Amniotic stem cell (primary cell): ENCODE data around the gene OPN1SW.

Source experiments
- DNase-seq: peaks from one replicate; lab custom pipeline; 2025; lab: John Stamatoyannopoulos, UW

The OPN1SW gene

DNA sequence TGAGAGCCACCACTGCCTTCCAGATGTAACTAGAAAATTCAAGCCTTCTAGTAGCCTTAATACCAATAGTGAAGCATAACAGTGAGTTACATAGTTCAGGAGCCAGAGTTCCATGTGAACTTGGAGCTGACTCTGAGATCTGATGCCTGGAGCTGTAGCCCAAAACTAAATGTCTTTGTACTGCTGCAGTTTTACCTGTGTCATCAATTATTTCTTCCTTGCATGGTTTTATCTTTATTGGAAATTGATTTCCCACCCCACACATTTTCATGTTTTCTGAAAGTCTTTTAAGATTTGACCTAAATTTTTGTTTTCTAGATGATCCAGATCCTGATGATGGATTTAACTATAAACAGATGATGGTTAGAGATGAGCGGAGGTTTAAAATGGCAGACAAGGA, 17.0 kb downstream of the OPN1SW start:
- no peak for DNase-seq

DNA sequence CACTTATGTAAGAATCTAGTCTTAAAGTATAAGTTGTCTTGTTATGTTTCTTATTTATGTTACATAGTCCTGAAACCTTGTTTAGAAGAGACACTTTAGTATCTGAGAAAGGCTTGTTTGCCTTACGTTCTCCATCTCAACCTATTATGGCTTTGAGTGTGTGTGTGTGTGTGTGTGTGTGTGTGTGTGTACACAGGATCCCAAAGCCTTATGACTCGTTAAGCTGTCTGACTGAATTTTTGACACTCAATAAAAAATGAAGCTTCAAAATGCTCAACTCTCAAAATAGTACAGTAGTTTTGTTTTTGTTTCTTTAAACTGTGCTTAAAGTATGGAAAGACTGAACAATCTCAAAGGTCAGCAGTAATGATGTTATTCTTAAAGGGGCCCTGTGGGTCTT, 18.4 kb downstream of the OPN1SW start:
- DNase-seq, result no peak

DNA sequence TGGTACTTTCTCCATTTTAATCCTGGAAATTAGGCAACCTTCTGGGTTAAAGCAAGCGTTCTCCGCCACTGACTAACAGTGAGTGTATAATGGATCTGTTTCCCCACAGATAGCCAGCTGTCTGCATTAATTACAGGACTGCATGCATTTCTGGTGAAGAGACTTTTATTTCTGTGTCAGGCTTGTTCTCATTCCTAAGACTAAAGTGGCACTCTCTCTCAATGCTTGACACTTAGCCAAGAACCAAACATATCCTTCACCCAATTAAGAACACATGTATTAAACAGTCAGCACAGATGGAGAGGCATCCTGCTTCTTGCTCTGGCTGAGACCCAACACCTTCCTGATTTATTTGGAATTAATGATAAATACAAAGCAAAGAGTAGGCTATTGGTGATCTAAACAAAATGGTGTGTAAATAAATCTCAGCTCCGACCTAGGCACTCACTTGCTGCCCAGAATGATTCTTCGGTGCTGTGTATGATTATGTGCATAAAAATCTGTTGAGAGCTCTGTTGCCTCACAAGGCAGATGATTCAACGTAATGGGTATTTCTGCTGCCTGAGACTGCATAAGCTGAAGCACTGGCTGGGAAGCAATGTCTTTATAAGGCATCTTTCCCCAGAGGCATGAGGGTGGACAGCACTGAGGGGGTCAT, 19.6 kb downstream of the OPN1SW start:
- peak; percentile 91 for DNase-seq

DNA sequence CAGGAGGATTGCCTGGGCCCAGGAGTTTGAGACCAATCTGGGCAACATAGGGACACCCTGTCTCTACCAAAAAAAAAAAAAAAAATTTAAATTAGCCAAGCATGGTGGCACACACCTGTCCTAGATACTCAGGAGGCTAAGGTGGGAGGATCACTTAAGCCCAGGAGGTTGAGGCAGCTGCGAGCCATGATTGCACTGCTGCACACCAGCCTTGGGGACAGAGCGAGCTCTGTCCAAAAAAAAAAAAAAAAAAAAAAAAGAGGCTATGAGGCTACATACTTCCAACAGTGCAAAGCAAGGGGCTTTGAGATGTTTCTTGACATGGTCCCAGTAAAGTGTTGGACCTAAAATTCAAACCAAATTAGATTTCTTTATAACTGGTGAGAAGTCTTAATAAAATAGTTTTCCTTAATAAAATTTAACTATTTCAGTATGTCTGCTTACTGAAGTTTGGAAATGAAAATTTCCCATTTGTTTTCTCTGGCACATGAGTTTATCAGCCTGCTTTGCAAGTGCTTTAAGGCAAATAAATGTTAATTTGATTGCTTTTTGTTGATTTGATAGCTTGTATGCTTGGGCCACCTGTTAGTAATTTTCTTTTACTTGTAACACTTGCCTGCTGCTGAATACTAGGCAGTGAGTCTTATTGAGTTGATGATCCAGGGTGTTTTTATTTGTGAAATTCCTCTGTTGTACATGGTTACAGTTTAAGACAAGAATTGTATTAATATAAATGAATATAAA, 20.3 kb downstream of the OPN1SW start:
- no peak for DNase-seq

DNA sequence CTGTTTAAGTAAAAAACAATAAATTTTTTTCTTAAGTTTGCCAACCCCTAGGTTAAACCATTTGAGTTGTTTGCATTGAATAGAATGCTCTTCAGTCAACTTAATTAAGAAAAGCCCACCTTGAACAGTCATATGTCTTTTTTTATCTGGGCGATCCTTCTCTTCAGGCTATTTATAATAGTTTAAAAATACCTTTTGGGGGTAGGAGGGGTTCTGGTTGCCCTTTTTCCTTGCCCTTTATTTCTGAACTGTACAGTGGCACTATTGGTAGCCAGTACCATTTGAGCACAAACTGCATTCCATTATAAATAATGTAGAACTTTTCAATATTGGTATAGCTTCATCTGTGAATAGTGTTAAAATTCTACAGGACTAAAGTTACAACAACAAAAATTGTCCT, 23.3 kb downstream of the OPN1SW start:
- no peak for DNase-seq

DNA sequence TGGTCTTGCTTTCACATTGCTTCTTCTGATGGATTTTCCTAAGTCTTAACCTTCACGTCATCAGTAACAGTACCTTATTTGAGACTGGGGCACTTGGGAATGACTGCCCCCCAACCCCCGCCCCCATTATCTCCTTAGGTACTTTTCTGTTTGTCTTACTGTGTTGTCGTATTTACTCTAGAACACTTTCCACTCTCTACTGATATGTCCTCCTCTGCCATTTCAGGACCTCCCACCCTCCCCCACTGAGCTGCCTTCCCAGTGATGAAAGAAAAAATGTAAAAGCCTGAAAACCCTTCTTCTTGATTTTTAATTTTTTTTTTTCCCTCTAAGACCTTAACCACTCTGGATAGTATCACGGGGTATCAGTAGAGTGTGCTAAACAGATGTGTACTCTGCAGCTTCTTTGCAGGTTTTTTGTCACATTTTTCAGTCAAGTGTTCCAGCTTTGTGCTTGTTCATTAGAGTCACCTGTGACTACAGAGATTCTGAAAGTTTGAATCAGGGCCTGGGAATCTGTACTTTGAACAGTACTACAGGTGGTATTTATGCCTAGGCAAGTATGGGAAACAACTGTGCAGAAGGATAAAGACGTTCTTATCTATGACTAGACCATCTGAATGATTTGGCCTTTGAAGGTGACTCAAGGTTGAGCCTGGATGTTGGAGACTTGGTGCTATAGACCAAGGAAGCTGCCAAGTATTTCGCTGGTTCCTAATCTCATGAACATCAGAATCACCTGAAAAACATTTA, 28.1 kb downstream of the OPN1SW start:
- no peak for DNase-seq

DNA sequence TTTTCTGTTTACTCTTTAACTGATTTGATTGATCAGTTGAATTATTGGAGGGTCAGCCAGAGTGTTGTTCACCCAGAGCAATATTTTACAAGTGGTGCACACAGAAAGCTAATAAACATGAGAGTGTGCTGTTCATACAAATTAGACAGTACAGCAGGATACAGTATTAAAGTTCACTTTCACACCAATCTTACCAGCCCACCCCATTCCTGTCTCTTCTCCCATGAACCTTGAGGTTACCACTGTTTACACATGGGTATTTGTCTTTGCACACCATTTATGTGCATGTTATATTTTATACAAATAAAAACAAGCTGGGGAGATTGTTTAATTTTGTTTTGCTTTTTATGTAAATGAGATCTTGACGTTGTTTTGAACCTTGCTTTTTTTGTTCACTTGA, 29.9 kb downstream of the OPN1SW start:
- DNase-seq, result no peak

DNA sequence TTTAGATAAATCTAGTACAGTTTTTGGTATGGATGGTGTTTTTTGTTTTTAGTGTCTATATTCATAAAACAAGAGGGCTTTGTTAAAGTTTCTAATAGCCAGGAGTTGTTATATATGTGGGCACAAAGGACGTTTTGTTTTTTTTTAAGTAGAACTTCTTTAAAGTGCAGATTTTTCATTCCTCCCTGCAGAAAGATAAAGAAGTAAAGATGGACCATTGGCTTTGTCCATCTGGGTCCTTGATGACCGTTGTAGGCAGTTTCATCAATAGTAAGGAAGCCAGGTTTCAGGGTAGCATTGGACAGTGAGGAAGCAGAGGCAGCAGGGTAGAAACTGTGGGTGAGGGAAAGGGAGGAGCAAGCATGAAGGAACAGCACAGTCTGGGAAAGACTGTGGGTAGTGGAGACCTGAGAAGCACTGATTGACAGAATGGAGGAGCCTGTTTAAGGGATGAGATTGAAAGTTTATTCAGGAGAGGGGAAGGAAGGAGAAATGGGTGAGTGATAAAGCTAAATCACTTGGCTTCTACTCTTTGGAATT, 31.2 kb downstream of the OPN1SW start:
- DNase-seq, result no peak

DNA sequence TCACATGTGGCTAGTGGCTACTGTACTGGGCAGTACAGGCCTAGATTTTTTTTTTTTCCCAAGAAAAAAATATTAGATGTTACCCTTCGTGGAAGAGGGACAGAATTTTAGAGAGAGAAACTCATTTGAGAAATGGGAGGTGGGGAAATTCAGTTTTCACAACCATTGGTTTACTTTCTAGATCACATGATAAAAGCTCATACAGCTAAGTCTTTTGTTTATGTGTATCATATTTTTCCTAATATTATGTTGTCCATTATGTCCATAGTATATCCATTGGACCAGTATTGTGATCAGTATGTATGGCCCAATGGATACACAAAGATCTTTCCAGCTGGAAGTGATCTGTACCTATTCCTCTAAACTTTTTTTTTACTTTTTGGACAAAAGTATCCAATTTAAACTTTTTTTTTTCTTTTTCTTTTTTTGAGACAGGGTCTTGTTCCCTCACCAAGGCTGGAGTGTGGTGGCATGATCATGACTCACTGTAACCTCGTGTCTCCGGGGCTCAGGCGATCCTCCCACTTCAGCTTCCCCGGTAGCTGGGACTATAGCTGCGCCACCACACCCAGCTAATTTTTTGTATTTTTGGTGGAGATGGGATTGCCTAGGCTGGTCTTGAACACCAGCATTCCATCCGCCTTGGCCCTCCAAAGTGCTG, 32.4 kb downstream of the OPN1SW start:
- DNase-seq, result no peak

DNA sequence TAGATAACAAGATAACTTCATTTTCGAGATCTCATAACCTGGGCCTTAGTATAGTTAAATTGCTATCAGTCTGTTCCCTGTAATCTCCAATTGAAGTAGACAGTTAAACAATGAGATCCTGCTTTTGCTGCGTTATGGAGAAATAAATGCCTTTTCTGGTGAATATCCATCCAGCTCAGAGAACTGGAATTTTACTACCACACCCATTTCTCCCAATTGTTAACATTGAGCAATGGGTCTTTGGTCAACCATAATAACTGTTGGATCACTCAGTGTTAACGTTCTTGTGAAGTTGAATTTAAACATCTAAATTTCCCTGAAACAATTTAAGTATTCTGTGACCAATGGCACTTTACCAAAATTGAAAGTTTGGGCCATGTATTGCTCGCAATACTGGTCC, 33.4 kb downstream of the OPN1SW start:
- peak; percentile 23 for DNase-seq

DNA sequence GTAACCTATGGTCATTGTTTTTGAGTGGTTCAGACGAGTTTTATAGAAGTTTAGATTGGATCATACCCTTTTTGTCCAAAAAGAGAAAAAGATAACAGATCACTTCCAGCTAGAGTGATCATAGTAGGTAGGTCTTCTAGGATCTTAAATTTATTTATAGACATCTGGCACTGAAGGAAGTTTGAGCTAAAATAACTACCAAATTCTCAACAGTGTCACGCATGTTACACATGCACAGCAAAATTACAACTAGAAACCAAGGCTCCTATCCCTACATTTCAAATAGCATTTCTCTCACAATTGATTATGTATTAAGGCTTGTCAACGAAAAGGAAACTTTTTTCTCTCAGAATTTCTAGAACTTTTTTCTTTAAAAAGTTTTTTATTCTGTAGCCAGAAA, 34.1 kb downstream of the OPN1SW start:
- DNase-seq, result no peak

DNA sequence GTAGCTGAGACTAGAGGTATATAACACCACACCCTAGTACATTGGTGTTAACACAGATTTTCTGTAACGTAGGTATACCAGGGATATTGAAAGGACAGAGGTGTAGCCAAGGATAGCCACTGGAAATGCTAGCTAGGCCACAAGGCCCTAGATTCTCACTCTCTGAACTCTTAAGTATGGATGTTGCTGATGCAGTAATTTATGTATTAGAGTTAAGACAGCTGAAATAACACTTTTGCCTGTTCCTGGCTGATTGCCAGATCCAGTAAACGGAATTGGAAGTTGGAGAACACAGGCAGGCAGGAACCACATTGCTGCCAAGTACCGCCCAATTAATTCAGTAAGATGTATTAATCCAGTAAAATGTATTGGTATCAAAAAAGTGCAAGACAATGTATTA, 34.6 kb downstream of the OPN1SW start:
- no peak for DNase-seq

DNA sequence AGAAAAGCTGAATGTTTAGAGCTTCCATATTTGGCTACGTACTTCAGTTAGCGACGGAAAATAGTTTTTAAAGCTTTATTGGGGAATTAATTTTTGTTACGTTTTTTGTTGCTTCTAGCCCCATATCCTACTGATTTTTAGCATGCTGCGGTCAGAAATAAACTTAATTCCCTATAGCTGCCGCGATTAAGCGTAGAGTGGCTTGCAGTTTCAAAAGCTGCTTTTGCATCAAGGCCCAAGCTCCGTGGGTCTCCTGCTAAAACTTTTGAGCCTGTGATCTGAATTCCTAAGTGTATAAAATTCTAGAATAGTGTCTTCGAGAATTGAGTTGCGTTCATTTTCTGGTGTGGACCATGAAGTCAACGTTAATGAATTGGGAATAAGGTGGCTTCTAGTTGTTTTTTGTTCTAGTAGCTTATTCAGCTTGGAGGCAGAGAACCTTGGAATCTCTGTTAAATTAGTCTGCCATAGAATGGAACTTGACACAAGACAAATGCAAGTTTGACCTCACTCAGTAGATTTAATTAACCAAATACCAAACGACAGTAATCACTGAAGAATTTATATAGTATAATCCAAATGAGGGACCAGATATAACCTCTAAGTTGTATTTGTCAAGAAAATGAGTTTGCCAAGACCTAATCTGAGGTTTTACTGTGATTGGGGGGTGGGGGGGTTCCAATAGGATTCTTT, 35.5 kb downstream of the OPN1SW start:
- no peak for DNase-seq

DNA sequence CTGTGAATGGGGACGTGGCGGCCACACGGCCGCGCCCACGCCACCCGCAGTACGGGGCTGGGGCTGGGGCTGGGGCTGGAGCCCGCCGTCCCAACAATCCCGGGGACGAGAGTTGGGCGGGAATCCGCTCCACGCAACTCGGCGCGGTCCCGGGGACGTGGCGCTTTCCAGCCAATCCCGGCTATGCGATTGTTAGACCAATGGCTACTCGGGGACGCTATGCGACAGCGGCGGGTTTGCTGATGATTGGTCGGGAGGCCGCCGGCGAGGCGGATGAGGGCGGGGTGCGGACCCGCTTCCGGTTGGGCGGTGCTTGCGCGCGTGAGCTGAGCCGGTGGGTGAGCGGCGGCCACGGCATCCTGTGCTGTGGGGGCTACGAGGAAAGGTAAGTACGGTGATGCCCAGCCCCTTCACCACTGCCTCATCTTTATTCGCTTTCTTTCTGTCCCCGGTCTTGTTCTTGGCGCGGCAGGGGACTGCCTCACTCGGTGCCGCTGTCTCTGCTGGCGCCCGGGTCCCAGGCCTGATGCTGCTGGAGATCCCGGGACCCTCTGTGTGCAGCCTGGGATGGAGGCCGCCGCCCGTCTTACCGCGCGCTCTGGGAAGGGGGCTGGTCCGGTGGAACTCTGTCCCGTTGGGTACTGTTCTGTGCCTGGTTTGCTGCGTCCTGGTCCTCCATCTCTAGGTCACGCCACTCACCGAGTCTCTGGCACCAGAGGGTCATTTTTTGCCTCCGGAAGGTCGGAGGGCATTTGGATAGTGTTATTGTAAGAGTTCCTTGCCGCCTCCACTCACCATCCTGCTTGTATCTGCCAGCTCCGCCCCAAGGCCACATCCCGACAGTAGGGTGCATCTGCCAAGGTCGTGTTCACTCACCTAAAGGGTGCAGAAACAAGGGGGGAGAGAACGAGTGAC, 36.3 kb downstream of the OPN1SW start, which contains the start of gene CALU:
TSS of gene CALU (plus strand) at position 312 of the 915 bp plus-strand sequence. CDS start 9,225 bp downstream, outside the sequence.
- peak; percentile 96 for DNase-seq

DNA sequence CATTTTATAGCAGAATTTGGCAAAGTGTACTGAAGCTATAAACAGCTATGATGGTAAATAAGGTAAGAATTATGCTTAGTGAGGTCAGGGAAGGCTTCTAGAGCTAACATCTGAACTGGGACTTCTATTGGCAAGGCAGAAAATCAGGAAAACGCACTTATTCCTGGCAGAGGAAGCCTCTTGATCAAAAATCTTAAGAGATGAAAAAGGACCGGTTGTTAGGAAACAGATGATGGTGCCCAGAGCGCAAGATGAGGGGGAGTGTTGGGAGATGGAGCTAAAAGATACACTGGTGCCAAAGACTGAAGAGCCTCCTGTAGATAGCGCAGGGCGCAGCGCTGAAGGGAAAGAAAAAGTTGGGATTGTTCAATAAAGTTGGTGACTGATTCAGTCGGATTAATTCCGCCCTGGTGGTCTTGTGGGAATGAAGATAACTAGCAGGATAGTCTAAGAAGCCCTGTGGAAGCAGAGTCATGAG, 37.0 kb downstream of the OPN1SW start:
- no peak for DNase-seq

DNA sequence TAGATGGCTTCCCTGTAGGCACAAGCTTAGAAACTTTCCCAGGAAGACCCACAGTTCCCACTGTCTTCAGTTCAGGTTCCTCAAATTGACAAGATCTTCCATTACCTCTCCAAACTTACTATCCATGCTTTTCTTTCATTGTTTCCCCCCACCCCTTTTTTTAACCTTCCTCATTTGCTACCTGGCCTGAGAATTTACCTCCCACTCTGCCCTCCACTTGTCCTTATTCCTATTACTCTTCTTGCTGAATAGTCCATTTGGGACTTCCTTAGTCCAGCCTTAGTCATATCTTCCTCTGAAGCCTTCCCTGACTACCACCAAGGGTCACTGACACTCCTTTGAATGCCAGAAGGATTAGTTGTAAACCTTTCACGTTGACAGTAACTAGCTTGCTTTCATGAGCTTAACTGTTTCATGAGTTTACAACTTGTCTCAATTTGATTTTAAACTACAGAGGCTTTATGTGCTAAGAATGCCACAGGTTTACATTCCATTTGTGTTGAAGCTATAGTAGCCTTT, 37.7 kb downstream of the OPN1SW start:
- DNase-seq, result peak; percentile 46

DNA sequence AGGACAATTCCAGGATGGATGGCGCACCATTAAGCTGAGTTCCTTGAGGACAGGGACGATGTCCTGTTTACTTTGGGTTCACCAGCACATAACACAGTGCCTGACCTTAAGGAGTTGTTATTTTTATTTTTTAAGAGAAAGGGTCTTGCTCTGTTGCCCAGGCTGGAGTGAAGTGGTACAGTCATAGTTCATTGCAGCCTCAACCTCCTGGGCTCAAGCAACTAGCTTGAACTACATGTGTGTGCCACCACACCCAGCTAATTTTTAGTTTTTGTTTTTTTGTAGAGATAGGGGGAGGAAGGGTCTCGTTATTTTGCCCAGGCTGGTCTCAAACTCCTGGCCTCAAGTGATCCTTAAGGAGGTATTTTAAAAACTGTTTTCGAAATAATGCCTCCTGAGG, 38.2 kb downstream of the OPN1SW start:
- no peak for DNase-seq

DNA sequence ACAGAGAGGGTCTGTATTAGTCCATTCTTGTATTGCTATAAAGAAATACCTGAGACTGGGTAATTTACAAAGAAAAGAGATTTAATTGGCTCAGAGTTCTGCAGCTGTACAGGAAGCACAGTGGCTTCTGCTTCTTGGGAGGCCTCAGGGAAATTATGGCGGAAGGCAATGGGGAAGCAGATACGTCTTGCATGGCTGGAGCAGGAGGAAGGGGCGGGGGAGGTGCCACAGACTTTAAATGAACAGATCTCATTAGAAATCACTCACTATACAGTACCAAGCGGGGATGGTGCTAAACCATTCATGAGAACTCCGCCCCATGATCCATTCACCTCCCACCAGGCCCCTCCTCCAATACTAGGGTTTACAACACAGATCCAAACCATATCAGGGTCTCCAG, 40.2 kb downstream of the OPN1SW start:
- no peak for DNase-seq

DNA sequence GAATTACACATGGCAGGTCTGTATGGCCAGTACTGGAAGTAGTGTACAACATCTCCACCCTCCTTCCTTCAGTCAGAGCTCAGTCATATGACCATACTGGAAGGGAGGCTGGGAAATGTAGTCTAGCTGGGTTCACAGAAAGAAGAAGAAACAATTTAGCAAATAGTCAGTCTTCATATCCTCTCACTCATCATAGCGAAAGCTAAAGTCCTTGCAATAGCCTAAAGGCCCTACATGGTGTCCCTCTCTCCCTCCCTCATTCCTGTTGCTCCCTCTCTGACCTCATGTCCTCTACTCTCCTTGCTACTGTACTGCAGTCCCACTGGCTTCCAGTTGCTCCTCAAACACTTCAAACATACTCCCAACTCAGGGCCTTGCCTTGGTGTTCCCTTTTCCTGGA, 40.7 kb downstream of the OPN1SW start:
- no peak for DNase-seq

DNA sequence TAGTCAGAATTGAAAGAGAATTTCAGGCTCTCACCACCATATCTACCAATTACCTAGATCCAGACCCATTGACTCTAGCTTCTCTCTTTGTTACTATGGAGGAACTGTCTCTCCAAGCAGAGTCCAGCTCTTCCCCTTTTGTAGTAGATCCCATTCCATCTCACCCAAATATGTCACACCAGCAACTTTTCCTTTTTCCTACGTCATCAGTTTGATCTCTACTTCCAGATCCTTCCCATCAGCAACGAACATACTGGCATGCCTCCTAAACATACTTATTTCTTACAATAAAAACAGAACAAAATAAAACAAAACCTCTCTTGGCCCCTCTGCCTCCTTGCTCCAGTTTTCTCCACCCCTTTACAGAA, 42.3 kb downstream of the OPN1SW start:
- no peak for DNase-seq
